HG03378 (cell line): ENCODE results near the gene IGHMBP2.
"Not testable (repeated sequence)": the region's sequence is repeated elsewhere in the genome, so short reads cannot be mapped to it uniquely, and the experiment has no call there.

Experiments used
- ATAC-seq: cut with Tn5 transposase; IDR thresholded peaks from one replicate; pipeline ENCODE4 v1.9.1; 2021; ENCODE audit warnings: mild to moderate bottlenecking, moderate library complexity; ENCODE audit not compliant: unreplicated experiment

Gene IGHMBP2

DNA sequence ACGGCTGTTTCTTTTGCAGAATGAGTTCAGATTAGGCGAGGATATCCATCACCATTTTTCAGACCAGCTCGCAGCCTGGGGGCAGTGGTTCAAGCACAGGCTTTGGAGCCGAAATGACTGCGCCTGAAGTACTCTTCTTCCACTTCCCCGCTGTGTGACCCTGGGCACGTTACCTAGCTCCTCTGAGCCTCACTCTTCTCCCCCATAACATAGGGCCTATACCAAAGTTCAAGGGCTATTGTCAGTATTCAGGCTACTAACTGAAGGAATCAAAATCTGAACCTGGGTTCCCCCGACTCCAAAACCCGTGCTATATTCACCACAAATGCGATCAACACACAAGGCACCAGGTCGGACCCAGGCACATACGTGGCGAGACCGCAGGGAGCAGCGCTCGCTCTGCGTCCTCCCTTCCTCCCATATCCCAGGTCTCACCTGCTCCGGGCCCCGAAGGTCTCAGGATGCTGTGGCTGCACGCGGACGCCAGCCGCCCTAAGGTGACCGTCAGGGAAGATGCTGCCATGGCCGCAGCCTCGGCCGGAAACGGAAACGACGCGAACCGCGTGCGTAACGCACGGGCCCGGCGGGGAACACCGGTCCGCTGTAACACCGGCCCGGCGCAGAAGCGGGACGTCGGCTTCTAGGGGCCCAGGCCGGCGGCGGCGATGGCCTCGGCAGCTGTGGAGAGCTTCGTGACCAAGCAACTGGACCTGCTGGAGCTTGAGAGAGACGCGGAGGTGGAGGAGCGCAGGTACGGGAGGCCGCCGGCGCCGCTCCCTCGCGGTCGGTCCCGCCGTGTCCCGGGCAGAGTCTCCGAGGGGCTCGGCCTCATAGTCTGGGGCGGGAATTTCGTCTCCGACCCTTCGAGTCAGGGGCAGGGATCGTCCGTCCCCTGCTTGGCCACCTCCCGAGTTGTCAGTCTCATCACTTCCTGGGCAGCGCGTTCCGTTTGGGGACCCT is at the start of gene IGHMBP2, which contains the start of gene MRPL21:
Gene IGHMBP2, plus strand, starts transcription at position 604 of the 960 bp plus-strand sequence. Its CDS starts 62 bp downstream, at position 666.
Gene MRPL21, minus strand, starts transcription at position 545 of the 960 bp plus-strand sequence. Its CDS starts 22 bp downstream, at position 523.
- ATAC-seq: peak; percentile 51

- ATAC-seq: no peak
These were observed 49.3 kb upstream of the IGHMBP2 start for GRCh38 chr11:68854273-68854958.

GRCh38 chr11:68855205-68855981 is 48.3 kb upstream of the IGHMBP2 start:
- ATAC-seq: no peak

DNA sequence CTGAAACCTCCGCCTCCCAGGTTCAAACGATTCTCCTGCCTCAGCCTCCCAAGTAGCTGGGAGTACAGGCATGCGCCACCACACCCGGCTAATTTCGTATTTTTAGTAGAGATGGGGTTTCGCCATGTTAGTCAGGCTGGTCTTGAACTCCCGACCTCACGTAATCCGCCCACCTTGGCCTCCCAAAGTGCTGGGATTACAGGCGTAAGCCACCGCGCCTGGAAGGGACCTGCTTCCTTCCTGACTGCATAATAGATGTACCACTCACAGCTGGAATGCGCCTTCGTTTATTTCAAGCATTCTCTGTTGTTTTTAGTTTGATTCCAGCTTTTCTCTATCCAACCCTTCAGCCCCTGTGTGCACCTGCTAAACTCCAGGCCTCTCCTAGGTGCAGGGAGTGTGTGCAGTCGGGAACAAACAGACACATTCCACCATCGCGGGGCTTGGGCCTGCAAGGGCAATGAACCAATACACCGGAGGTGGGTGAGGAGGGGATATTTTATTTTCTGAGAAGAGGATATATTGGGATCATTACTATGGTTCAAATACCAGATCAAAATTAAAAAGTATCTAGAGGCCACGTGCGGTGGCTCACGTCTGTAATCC is 47.2 kb upstream of the IGHMBP2 start:
- ATAC-seq: not testable (repeated sequence)

DNA sequence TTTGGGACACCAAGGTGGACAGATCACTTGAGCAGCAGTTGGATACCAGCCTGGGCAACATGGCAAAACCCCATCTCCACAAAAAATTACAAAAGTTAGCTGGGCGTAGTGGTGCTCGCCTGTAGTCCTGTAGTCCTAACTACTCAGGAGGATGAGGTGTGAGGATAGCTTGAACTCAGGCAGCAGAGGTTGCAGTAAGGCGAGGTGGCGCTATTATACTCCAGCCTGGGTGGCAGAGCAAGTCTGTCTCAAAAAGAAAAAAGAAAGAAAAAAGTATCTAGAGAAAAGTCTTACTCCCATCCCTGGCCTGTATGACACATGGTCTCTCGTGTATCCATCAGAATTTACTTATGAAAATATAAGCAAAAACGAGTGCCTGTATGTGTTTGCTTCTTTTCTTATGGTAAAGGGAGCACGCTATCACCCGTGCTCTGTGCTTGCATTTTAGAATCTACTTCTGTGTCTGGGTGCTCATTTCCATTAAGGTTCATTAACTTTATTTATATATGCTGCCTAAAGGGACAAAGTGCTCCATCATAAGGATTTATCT is 46.6 kb upstream of the IGHMBP2 start:
- ATAC-seq: no peak

DNA sequence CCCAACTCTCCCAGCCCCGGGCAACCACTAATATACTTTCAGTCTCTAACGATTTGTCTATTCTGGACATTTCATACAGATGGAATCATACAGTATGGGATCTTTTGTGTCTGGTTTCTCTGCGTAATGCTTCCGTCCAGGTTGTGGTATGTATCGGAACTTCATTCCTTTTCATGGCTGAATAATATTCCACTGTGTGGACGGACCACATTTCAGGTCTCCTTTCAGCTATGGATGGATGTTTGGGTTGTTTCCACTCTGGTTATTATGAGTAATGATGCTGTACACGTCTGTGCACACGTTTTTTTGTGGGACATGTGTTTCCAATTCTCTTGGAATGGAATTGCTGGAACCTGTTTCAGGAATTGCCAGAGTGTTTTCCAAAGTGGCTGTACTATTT is 44.6 kb upstream of the IGHMBP2 start:
- ATAC-seq: no peak

- no peak for ATAC-seq
These were observed 41.3 kb upstream of the IGHMBP2 start for GRCh38 chr11:68862421-68862820.

GRCh38 chr11:68863553-68864265 is 40.0 kb upstream of the IGHMBP2 start:
- no peak for ATAC-seq

DNA sequence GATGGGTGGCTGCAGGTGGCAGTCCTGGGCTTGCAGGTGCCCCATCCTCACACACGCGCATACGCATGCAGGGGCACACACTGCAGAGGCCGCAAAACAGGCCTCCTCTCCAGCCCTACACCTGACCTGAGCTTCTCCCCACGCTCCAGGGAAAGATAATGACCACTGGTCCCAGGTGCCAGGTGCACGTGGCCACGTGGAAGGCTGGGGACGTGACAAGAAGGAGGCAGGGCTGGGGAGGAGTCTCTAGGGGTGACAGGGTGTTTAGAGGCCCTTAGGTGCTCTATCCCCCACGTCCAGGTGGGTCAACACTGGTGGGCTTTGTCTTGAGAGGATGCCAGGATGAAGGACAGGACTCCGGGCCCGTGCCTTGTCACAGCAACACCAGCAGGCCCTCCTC is 38.5 kb upstream of the IGHMBP2 start:
- no peak for ATAC-seq

DNA sequence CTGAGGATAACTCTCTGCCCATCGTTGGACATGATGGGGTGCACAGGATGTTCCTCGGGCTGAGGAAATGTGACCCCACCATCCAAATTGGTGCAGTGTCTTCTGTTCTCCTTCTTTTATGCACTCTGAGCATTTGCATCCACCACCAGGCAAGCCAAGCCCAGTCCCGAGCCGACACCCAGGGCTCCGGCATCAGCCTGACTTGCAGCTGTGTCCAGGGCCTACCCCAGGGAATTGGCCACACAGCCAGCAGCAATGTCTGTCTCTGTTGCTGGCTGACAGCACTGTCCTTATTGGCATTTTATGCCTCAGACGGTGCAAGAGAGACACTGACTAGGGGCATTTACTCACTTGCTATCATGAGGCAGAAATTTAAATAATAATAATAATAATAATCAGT is 36.6 kb upstream of the IGHMBP2 start:
- no peak for ATAC-seq

DNA sequence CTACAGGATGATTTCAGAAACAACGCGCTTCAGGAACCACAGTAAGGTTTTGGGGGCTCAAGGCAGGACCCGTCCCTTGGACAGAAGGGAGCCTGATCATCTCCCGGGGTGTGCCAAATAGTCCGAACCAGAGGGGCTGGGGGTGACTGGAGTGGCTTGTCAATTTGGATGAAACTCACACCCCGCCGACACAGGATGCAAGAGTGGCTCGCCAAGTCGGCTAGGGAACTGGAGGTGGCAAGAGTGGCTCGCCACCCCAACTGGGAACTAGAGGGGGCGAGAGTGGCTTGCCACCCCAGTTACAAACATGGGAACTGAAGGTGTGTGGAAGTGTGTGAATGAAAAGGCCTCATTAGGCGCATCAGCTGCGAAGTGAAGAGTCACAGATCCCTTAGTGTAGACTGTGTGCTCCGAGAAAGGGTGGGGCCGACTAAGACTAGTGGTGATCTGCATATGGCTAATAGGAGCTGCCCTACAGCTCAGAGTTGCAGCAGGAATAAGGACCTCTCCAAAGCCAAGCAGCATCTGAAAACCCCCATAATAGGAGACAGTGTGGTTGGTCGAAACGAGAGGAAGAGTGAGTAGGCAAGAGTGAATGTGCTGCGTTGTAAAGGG is 35.4 kb upstream of the IGHMBP2 start:
- ATAC-seq: no peak

DNA sequence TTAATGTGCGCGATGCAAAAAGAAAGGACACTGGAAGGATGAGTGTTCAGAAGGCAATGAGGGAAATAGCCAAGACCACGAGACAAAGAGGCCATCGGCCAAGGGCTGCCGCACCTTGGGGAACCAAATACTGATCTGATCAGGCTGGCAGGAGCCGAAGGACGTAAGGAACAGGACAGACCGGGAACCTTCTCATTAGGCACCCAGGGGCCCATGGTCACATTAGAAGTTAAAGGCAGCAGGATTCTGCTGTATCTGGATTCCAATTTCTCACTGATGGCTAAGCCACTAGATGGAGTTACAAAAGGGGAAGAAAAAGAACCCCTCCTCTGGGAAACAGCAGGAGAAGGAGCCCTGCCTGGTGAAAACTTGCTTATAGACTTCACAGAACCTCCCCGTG is 33.2 kb upstream of the IGHMBP2 start:
- ATAC-seq: no peak

DNA sequence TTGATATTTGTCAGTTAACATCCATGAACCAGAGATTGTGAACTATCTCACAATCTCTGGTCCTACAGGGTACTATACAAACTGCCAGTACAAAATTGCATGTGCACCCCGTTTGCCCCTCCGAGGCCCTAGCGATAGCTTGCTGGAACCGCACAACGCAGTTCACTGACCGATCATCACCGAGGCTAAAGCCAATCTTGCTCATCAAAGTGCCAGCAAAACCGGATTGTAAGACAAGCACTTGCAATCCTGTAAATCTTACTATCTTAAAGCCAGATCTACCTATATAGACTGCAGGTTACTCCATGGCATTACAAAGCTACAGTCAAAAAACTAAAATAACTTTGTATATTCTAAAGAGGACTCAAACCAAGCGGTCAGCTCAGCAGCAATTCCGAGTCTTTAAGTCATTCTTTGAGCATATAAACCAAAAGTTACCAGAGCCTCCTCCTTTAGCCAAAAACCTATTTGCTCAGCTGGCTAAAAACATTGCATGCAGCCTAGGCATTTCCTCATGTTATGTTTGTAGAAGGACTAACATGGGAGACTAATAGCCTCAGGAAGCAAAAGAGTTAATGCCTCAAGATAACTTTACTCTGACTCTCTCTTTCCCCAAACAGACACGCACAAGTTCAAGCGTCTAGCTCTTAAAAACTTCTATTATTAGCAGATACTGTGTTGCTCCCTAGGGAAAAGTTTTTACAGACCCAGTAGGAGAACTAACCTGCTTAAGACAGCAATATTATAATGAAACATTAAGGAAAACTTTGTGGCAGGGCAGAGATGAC is 31.3 kb upstream of the IGHMBP2 start:
- ATAC-seq: no peak

DNA sequence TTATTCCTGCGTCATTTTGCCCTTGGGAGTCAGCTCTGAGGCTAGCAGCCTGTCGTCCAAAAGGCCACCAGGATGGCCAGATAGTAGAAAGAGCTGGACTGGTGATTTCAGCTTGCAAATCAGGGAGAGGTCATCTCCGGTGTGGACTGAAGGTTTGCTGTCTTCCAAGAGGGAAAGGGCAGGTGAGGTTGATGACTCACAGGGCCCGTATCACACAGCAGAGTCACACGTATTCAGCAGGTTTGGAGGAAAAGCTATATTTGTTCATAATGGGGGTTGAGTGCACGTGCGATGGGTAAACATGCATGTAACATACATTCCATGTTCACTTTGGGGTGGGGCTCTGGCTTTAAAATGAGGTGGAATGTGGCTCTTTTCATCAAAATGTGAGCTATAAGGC is 25.7 kb upstream of the IGHMBP2 start:
- no peak for ATAC-seq

- no peak for ATAC-seq
These were observed 22.8 kb upstream of the IGHMBP2 start for GRCh38 chr11:68880851-68881250.

GRCh38 chr11:68881320-68881719 is 22.4 kb upstream of the IGHMBP2 start:
- no peak for ATAC-seq

DNA sequence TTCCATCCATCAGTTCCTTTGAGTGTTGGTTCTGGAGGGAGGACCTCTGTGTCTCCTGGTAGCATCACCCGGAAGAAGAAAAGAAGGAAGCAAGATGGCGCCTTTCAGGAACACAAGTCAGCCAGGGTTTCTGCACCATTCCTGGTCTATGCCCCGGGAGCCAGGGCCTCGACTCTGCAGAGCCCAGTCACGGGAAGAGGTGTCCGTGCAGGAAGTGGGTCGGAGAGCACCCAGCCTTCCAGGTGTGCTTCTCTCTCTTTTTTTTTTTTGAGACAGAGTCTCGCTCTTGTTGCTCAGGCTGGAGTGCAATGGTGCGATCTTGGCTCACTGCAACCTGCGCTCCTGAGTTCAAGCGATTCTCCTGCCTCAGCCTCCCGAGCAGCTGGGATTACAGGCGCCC is 21.3 kb upstream of the IGHMBP2 start:
- no peak for ATAC-seq

DNA sequence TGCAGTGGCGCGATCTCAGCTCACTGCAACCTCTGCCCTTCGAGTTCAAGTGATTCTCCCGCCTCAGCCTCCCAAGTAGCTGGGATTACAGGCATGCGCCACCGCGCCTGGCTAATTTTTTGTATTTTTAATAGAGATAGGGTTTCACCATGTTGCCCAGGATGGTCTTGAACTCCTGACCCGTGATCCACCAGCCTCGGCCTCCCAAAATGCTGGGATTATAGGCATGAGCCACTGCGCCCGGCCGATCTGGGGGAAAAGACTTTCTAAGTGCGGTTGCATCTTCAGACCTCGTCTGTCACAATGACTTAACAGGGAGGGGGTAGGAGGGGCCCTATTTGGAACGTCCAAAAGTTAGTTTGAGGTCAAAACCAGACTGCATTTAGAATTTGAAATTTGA is 18.9 kb upstream of the IGHMBP2 start:
- not testable (repeated sequence) for ATAC-seq
